IMR-90 (cell line): ENCODE measurements around the gene TMEM30A. TPM values are rescaled to one million over a fixed set of nuclear protein-coding genes. Genes with fewer than 3 reads are reported as not detected.

Experiments
- ATAC-seq: fragments of 200-7000 bp; cut with Tn5 transposase; 2 replicates; pipeline ENCODE4 v1.9.1; 2020; ENCODE audit warnings: low read depth, mild to moderate bottlenecking, moderate library complexity
- BruUV-seq: library from RNA; stranded (reverse); fragments of 400-500 nt; replicated peaks from 2 replicates; lab custom pipeline; 2021; lab: Mats Ljungman, UMichigan
- CTCF ChIA-PET: fragments of 300-600 bp; formaldehyde crosslinking; extraction: SDS; loops from one replicate; lab custom pipeline; 2021; ENCODE audit warnings: antibody characterized with exemption; lab: Yijun Ruan, JAX
- POLR2A ChIA-PET: fragments of 300-600 bp; sonication (Branson Sonifier 250); formaldehyde crosslinking; loops from one replicate; lab custom pipeline; 2022; ENCODE audit warnings: antibody characterized with exemption; ENCODE audit not compliant: unreplicated experiment; lab: Charles Lee
- DNase-seq: peaks from one replicate; pipeline ENCODE4 v3.0.0; 2013
- H2AFZ ChIP-seq: replicated peaks from 2 replicates; pipeline ENCODE3; 2013; ENCODE audit warnings: low read length, mild to moderate bottlenecking; ENCODE audit not compliant: poor library complexity
- H2AK5ac ChIP-seq: 2 replicates; pipeline ENCODE4 v1.6.1; 2013; ENCODE audit warnings: low read depth, low read length, inconsistent platforms
- H2AK9ac ChIP-seq: replicated peaks from 2 replicates; pipeline ENCODE3; 2013; ENCODE audit warnings: mild to moderate bottlenecking, low read depth, low read length, moderate library complexity; ENCODE audit not compliant: poor library complexity
- H2BK120ac ChIP-seq: 2 replicates; pipeline ENCODE4 v1.6.1; 2013; ENCODE audit warnings: low read depth, low read length, inconsistent platforms
- H2BK15ac ChIP-seq: 3 replicates; pipeline ENCODE4 v1.6.1; 2013; ENCODE audit warnings: low read depth, low read length, inconsistent platforms
- H2BK20ac ChIP-seq: 2 replicates; pipeline ENCODE4 v1.6.1; 2013; ENCODE audit warnings: low read depth, mild to moderate bottlenecking, inconsistent platforms, low read length, moderate library complexity
- H2BK5ac ChIP-seq: 2 replicates; pipeline ENCODE4 v1.6.1; 2013; ENCODE audit warnings: mild to moderate bottlenecking, low read depth, low read length, inconsistent platforms; ENCODE audit not compliant: poor library complexity, severe bottlenecking
- H3K14ac ChIP-seq: replicated peaks from 2 replicates; pipeline ENCODE4 v1.6.1; 2013; ENCODE audit warnings: low read depth, low read length, inconsistent platforms
- H3K18ac ChIP-seq: 2 replicates; pipeline ENCODE4 v1.6.1; 2013; ENCODE audit warnings: low read depth, low read length, control low read depth
- H3K23ac ChIP-seq: 2 replicates; pipeline ENCODE4 v1.6.1; 2013; ENCODE audit warnings: low read depth, low read length, inconsistent platforms
- H3K27ac ChIP-seq: 2 replicates; pipeline ENCODE4 v1.5.1; 2013; ENCODE audit warnings: mild to moderate bottlenecking, control low read depth, low read length; ENCODE audit not compliant: insufficient read depth
- H3K27me3 ChIP-seq: 2 replicates; pipeline ENCODE4 v1.6.1; 2013; ENCODE audit warnings: low read length; ENCODE audit not compliant: control insufficient read depth, insufficient read depth
- H3K36me3 ChIP-seq: 2 replicates; pipeline ENCODE4 v1.6.1; 2013; ENCODE audit warnings: low read length, mixed read lengths; ENCODE audit not compliant: control insufficient read depth, insufficient read depth
- H3K4ac ChIP-seq: 2 replicates; pipeline ENCODE4 v1.6.1; 2013; ENCODE audit warnings: low read depth, low read length, inconsistent platforms
- H3K4me1 ChIP-seq: 2 replicates; pipeline ENCODE4 v1.6.1; 2013; ENCODE audit warnings: low read length, mixed read lengths; ENCODE audit not compliant: control insufficient read depth, insufficient read depth
- H3K4me2 ChIP-seq: 2 replicates; pipeline ENCODE4 v1.6.1; 2013; ENCODE audit warnings: low read depth, mild to moderate bottlenecking, control low read depth, low read length, moderate library complexity
- H3K4me3 ChIP-seq: 2 replicates; pipeline ENCODE4 v1.5.1; 2013; ENCODE audit warnings: low read depth, mild to moderate bottlenecking, control low read depth, low read length, moderate library complexity; ENCODE audit not compliant: insufficient read depth
- H3K56ac ChIP-seq: 2 replicates; pipeline ENCODE4 v1.6.1; 2013; ENCODE audit warnings: low read length, inconsistent platforms; ENCODE audit not compliant: insufficient read depth; ENCODE audit errors: extremely low read depth
- H3K79me1 ChIP-seq, 2 experiments: 2 replicates each; pipeline ENCODE4 v1.6.1; 2013; ENCODE audit warnings: low read length in 2 of 2, inconsistent platforms in 1 of 2, low read depth in 1 of 2
- H3K9ac ChIP-seq: 2 replicates; pipeline ENCODE4 v1.6.1; 2013; ENCODE audit warnings: low read depth, low read length, control low read depth
- H3K9me1 ChIP-seq: 2 replicates; pipeline ENCODE4 v1.6.1; 2013; ENCODE audit warnings: low read length, inconsistent platforms; ENCODE audit not compliant: insufficient read depth
- H3K9me3 ChIP-seq: 2 replicates; pipeline ENCODE4 v1.6.1; 2013; ENCODE audit warnings: low read length; ENCODE audit not compliant: control insufficient read depth, insufficient read depth
- H4K20me1 ChIP-seq: 2 replicates; pipeline ENCODE4 v1.6.1; 2013; ENCODE audit warnings: low read length, inconsistent platforms; ENCODE audit not compliant: insufficient read depth
- H4K5ac ChIP-seq: 2 replicates; pipeline ENCODE4 v1.6.1; 2013; ENCODE audit warnings: mild to moderate bottlenecking, low read depth, low read length, control low read depth
- H4K8ac ChIP-seq, 2 experiments: 2 replicates each; pipeline ENCODE4 v1.6.1; 2013; ENCODE audit warnings: low read depth in 2 of 2, low read length in 2 of 2, control low read depth in 1 of 2, inconsistent platforms in 1 of 2
- H4K91ac ChIP-seq: 2 replicates; pipeline ENCODE4 v1.6.1; 2013; ENCODE audit warnings: low read depth, low read length, inconsistent platforms; ENCODE audit not compliant: insufficient read depth
- CHD1 ChIP-seq: IDR thresholded peaks from 2 replicates; pipeline ENCODE4 v1.6.1; 2012; ENCODE audit warnings: low read depth, low read length, improper control_type of control experiment
- NFE2L2 ChIP-seq: fragments of 150-350 bp; IDR thresholded peaks from 2 replicates; pipeline ENCODE4 v1.6.1; 2016; ENCODE audit warnings: low read depth, mild to moderate bottlenecking, low read length
- POLR2A ChIP-seq: IDR thresholded peaks from 2 replicates; pipeline ENCODE4 v1.6.1; 2012; ENCODE audit warnings: mild to moderate bottlenecking, low read depth, low read length
- WGBS, 2 experiments: methylation state at CpG; one replicate each; pipeline versions ENCODE4 v1.1.5 to v1.1.7; 2013; ENCODE audit warnings: missing lambda C conversion rate in 2 of 2; ENCODE audit not compliant: insufficient read length in 1 of 2; ENCODE audit errors: extremely low coverage in 2 of 2; 5-methylcytosine and 5-hydroxymethylcytosine counted together
- dilution Hi-C: fragments of 300-500 bp; cut with HindIII; formaldehyde crosslinking; loops from one replicate; pipeline ENCODE4 v1.14.3; 2018; ENCODE audit warnings: low sequenced_read_pairs; ENCODE audit not compliant: unreplicated experiment
- in situ Hi-C: fragments of 300-500 bp; cut with MboI; formaldehyde crosslinking; loops from 3 replicates; pipeline ENCODE4 v1.14.3; 2019; ENCODE audit warnings: low sequenced_read_pairs, inconsistent platforms, mixed read lengths
- intact Hi-C: fragments of 100-400 bp; cut with micrococcal nuclease; formaldehyde crosslinking; loops from 2 replicates; pipeline ENCODE4 v1.10.0; 2022
- polyA plus RNA-seq, 3 experiments: library from polyadenylated mRNA; depleted of rRNA; stranded (reverse); fragments of >200 nt; gene quantifications; 2 replicates each; pipeline ENCODE4 v1.2.3, GENCODE V29; 2012; ENCODE audit warnings: low replicate concordance in 1 of 3
- total RNA-seq: library from RNA; depleted of rRNA; stranded (reverse); fragments of >200 nt; gene quantifications from 2 replicates; pipeline ENCODE4 v1.2.3, GENCODE V29; 2012

Gene TMEM30A
- total and polyA plus RNA-seq, 2 of the 4 experiments (the other 2 are of a cell fraction): 48.5 to 111 TPM

GRCh38 chr6:75299801-75300530 lies 15.4 kb upstream of the TMEM30A start:
- TF ChIP-seq CHD1: no peak
- TF ChIP-seq NFE2L2: no peak
- no peak for TF ChIP-seq POLR2A
- intact Hi-C loops (no loop called here), dilution Hi-C loops (no loop called here), in situ Hi-C loops (loop anchor here (5.0 kb wide), 1 partner anchor 232 kb away; no protein-coding TSS in a partner anchor)
- Histone ChIP-seq H2BK15ac (0 out of 3 replicates have a peak overlapping the region, but pooled peaks have one; percentile 32), H3K9me3 (peaks cover 2% of the 10 kb centered on the region; the same call in 1 of the 2 replicates), H3K27ac (no peak overlapping the region), H3K27me3 (no peaks in the 10 kb centered on the region), H3K4ac (no peak overlapping the region), H3K9me1 (no peaks in the 10 kb centered on the region), H3K9ac (no peak overlapping the region), H4K20me1 (no peaks in the 10 kb centered on the region), H3K4me3 (no peak overlapping the region), H2BK5ac (no peak overlapping the region), H3K4me1 (peaks cover 2% of the 10 kb centered on the region; the same call in 1 of the 2 replicates), H2AK9ac (no peak overlapping the region), H3K14ac (no peak overlapping the region), H4K5ac (no peak overlapping the region), H3K36me3 (no peaks in the 10 kb centered on the region), H3K79me1 (no peaks in the 10 kb centered on the region), H2BK120ac (no peak overlapping the region), H4K91ac (no peak overlapping the region), H3K23ac (no peak overlapping the region), H3K4me2 (no peak overlapping the region), H4K8ac (no peak overlapping the region), H2AFZ (no peak overlapping the region), H2BK20ac (no peak overlapping the region), H2AK5ac (0 out of 2 replicates have a peak overlapping the region, but pooled peaks have one; percentile 43), H3K56ac (no peak overlapping the region), H3K18ac (peak overlapping the region; percentile 5; the same call in 1 of the 2 replicates)
- ATAC-seq (no peak), DNase-seq (no peak)
- BruUV-seq: no TSS peak
- CTCF ChIA-PET: interaction anchor here (0.9 kb wide), 1 partner anchor 209 kb away, joined by 3 read pairs; no protein-coding TSS in a partner anchor
- WGBS, 2 experiments: 100% methylated on average over 1 of the region's 2 CpGs; no CpG with 5 or more reads in 1 of the 2 experiments
- POLR2A ChIA-PET: interaction anchor here (0.6 kb wide), 1 partner anchor 25 kb away, joined by 5 read pairs; no protein-coding TSS in a partner anchor
